Chondrocyte (in vitro differentiated cells): ENCODE measurements around the gene HTR3A. TPM values are rescaled to one million over a fixed set of nuclear protein-coding genes. Genes with fewer than 3 reads are reported as not detected.

Experiments used
- DNase-seq: peaks from one replicate; pipeline ENCODE4 v3.0.0; 2021; ENCODE audit warnings: mixed read lengths, low spot score
- H3K27ac Mint-ChIP-seq: one replicate; pipeline ENCODE4 v1.8.0; 2021; ENCODE audit warnings: mild to moderate bottlenecking, moderate library complexity, mixed read lengths; ENCODE audit not compliant: unreplicated experiment
- H3K27me3 Mint-ChIP-seq: 2 replicates; pipeline ENCODE4 v1.8.0; 2021; ENCODE audit warnings: low read depth, mixed read lengths
- H3K36me3 Mint-ChIP-seq: 2 replicates; pipeline ENCODE4 v1.8.0; 2021; ENCODE audit warnings: low read depth, mixed read lengths
- H3K4me1 Mint-ChIP-seq: 2 replicates; pipeline ENCODE4 v1.8.0; 2021; ENCODE audit warnings: low read depth, mild to moderate bottlenecking, mixed read lengths
- H3K4me3 Mint-ChIP-seq: one replicate; pipeline ENCODE4 v1.8.0; 2021; ENCODE audit warnings: mild to moderate bottlenecking, moderate library complexity, mixed read lengths; ENCODE audit not compliant: unreplicated experiment
- H3K9me3 Mint-ChIP-seq: 2 replicates; pipeline ENCODE4 v1.8.0; 2021; ENCODE audit warnings: low read depth, mixed read lengths
- CTCF ChIP-seq: fragments of 200-600 bp; sonication (generic); IDR thresholded peaks from 2 replicates; pipeline ENCODE4 v1.5.0; 2021; ENCODE audit warnings: antibody characterized with exemption, mild to moderate bottlenecking, moderate library complexity
- total RNA-seq: library from RNA; stranded (reverse); gene quantifications from 3 replicates; pipeline ENCODE4 v1.2.1, GENCODE V29; 2021

HTR3A gene
- total RNA-seq, 1 donor from 2014 or later: not detected

GRCh38 chr11:114031967-114032320 lies 57.0 kb downstream of the HTR3A start:
- TF ChIP-seq CTCF: no peak
- peaks cover 42% of the 10 kb centered on the region for H3K27me3 Mint-ChIP-seq
- H3K4me1 Mint-ChIP-seq: peaks cover 16% of the 10 kb centered on the region
- no peak overlapping the region for H3K27ac Mint-ChIP-seq
- DNase-seq: no peak
- H3K9me3 Mint-ChIP-seq: no peaks in the 10 kb centered on the region
- no peak overlapping the region for H3K4me3 Mint-ChIP-seq
- no peaks in the 10 kb centered on the region for H3K36me3 Mint-ChIP-seq

- DNase-seq: no peak
- Mint-ChIP-seq H3K27ac (no peak overlapping the region), H3K4me3 (no peak overlapping the region), H3K4me1 (peaks cover 17% of the 10 kb centered on the region), H3K27me3 (peaks cover 33% of the 10 kb centered on the region), H3K9me3 (no peaks in the 10 kb centered on the region), H3K36me3 (no peaks in the 10 kb centered on the region)
- no peak for TF ChIP-seq CTCF
Measured at GRCh38 chr11:114033066-114033465, 58.2 kb downstream of the HTR3A start.

- H3K9me3 Mint-ChIP-seq: no peaks in the 10 kb centered on the region
- H3K27me3 Mint-ChIP-seq: peaks cover 28% of the 10 kb centered on the region
- no peak for DNase-seq
- H3K4me1 Mint-ChIP-seq: peaks cover 17% of the 10 kb centered on the region
- H3K27ac Mint-ChIP-seq: no peak overlapping the region
- no peak overlapping the region for H3K4me3 Mint-ChIP-seq
- no peaks in the 10 kb centered on the region for H3K36me3 Mint-ChIP-seq
- TF ChIP-seq CTCF: no peak
Measured at GRCh38 chr11:114033572-114033971, 58.7 kb downstream of the HTR3A start.

- Mint-ChIP-seq H3K4me3 (no peak overlapping the region), H3K9me3 (no peaks in the 10 kb centered on the region), H3K27me3 (peaks cover 17% of the 10 kb centered on the region), H3K27ac (no peak overlapping the region), H3K4me1 (peaks cover 17% of the 10 kb centered on the region), H3K36me3 (no peaks in the 10 kb centered on the region)
- DNase-seq: no peak
- no peak for TF ChIP-seq CTCF
Measured at GRCh38 chr11:114034956-114035355, 60.0 kb downstream of the HTR3A start.

- Mint-ChIP-seq H3K36me3 (no peaks in the 10 kb centered on the region), H3K27me3 (peaks cover 10% of the 10 kb centered on the region), H3K4me1 (peaks cover 24% of the 10 kb centered on the region), H3K27ac (peak overlapping the region; percentile 69), H3K4me3 (peak overlapping the region; percentile 71), H3K9me3 (no peaks in the 10 kb centered on the region)
- TF ChIP-seq CTCF: peak; percentile 92
- no peak for DNase-seq
Measured at GRCh38 chr11:114036147-114036811, 61.4 kb downstream of the HTR3A start.
